HG02870 (cell line): Measurements from ENCODE around the gene FAM13A.
"Not testable (repeated sequence)": the region's sequence is repeated elsewhere in the genome, so short reads cannot be mapped to it uniquely, and the experiment has no call there.

Experiments used
- ATAC-seq: cut with Tn5 transposase; IDR thresholded peaks from one replicate; pipeline ENCODE4 v1.9.1; 2021; ENCODE audit warnings: mild to moderate bottlenecking, moderate library complexity; ENCODE audit not compliant: unreplicated experiment

Gene FAM13A

GRCh38 chr4:89000844-89001360, 56.1 kb downstream of the FAM13A start:
- no peak for ATAC-seq

- ATAC-seq, result no peak
Observed at GRCh38 chr4:89000382-89000781, 56.6 kb downstream of the FAM13A start.

- no peak for ATAC-seq
Observed at GRCh38 chr4:88999392-88999930, 57.5 kb downstream of the FAM13A start.

- ATAC-seq, result no peak
Observed at GRCh38 chr4:88998891-88999290, 58.1 kb downstream of the FAM13A start.

GRCh38 chr4:88998001-88998400, 59.0 kb downstream of the FAM13A start:
- no peak for ATAC-seq

GRCh38 chr4:88995874-88996273, 61.1 kb downstream of the FAM13A start:
- ATAC-seq, result no peak

- not testable (repeated sequence) for ATAC-seq
Observed at GRCh38 chr4:88995257-88995656, 61.7 kb downstream of the FAM13A start.

- no peak for ATAC-seq
Observed at GRCh38 chr4:88993246-88993645, 63.7 kb downstream of the FAM13A start.

- no peak for ATAC-seq
Observed at GRCh38 chr4:88991746-88992145, 65.2 kb downstream of the FAM13A start.

- ATAC-seq, result no peak
Observed at GRCh38 chr4:88989990-88990389, 67.0 kb downstream of the FAM13A start.

GRCh38 chr4:88985088-88985773, 71.8 kb downstream of the FAM13A start:
- ATAC-seq, result no peak

GRCh38 chr4:88982757-88983156, 74.2 kb downstream of the FAM13A start:
- ATAC-seq, result no peak

- no peak for ATAC-seq
Observed at GRCh38 chr4:88981993-88982392, 75.0 kb downstream of the FAM13A start.

- no peak for ATAC-seq
Observed at GRCh38 chr4:88981556-88981955, 75.4 kb downstream of the FAM13A start.

- ATAC-seq, result no peak
Observed at GRCh38 chr4:88979276-88979675, 77.7 kb downstream of the FAM13A start.

GRCh38 chr4:88976775-88977035, 80.3 kb downstream of the FAM13A start:
- ATAC-seq, result no peak

- ATAC-seq, result no peak
Observed at GRCh38 chr4:88975958-88976774, 80.8 kb downstream of the FAM13A start.

GRCh38 chr4:88971536-88971935, 85.4 kb downstream of the FAM13A start:
- no peak for ATAC-seq

GRCh38 chr4:88969746-88970145, 87.2 kb downstream of the FAM13A start:
- ATAC-seq, result no peak

GRCh38 chr4:88969271-88969670, 87.7 kb downstream of the FAM13A start:
- no peak for ATAC-seq

GRCh38 chr4:88967883-88968331, 89.1 kb downstream of the FAM13A start:
- no peak for ATAC-seq

GRCh38 chr4:88965053-88965452, 91.9 kb downstream of the FAM13A start:
- no peak for ATAC-seq
